LHCN-M2 (cell line): ENCODE data around the gene ALS2. TPM values are rescaled to one million over a fixed set of nuclear protein-coding genes. Genes with fewer than 3 reads are reported as not detected.
"Not testable (repeated sequence)": the region's sequence is repeated elsewhere in the genome, so short reads cannot be mapped to it uniquely, and the experiment has no call there.

ENCODE experiments used
- DNase-seq: peaks from one replicate; pipeline ENCODE4 v3.0.0-alpha.2; 2012; ENCODE audit warnings: low read depth
- polyA plus RNA-seq: library from polyadenylated mRNA; unstranded; fragments of >200 nt; gene quantifications from one replicate; pipeline ENCODE4 v1.2.1, GENCODE V29; 2012; ENCODE audit warnings: missing spikeins
- total RNA-seq: library from RNA; depleted of rRNA; stranded (reverse); fragments of >200 nt; gene quantifications from 2 replicates; pipeline ENCODE4 v1.2.3, GENCODE V29; 2014; rRNA removed

The ALS2 gene
- 24.0 and 25.8 TPM in 2 replicates for total RNA-seq
- polyA plus RNA-seq, result 14.0 TPM

GRCh38 chr2:201780674-201781493 is at the start of gene ALS2:
TSS of gene ALS2 (minus strand) at chr2:201780933. CDS start at chr2:201768885, 12,048 bp downstream.
- DNase-seq, result peak; percentile 100

- no peak for DNase-seq
These were observed 47.5 kb upstream of the ALS2 start for GRCh38 chr2:201828220-201828619.

- DNase-seq, result peak; percentile 40
These were observed 46.9 kb upstream of the ALS2 start for GRCh38 chr2:201827621-201828020.

- DNase-seq, result no peak
These were observed 43.5 kb upstream of the ALS2 start for GRCh38 chr2:201824212-201824611.

GRCh38 chr2:201821080-201821479 is 40.3 kb upstream of the ALS2 start:
- no peak for DNase-seq

- no peak for DNase-seq
These were observed 39.8 kb upstream of the ALS2 start for GRCh38 chr2:201820383-201821007.

- no peak for DNase-seq
These were observed 36.2 kb upstream of the ALS2 start for GRCh38 chr2:201816657-201817575.

- no peak for DNase-seq
These were observed 33.4 kb upstream of the ALS2 start for GRCh38 chr2:201813996-201814760.

- not testable (repeated sequence) for DNase-seq
These were observed 29.9 kb upstream of the ALS2 start for GRCh38 chr2:201810604-201811003.

GRCh38 chr2:201809633-201810032 is 28.9 kb upstream of the ALS2 start:
- DNase-seq, result no peak

- no peak for DNase-seq
These were observed 27.3 kb upstream of the ALS2 start for GRCh38 chr2:201808027-201808426.

GRCh38 chr2:201807452-201807999 is 26.8 kb upstream of the ALS2 start:
- peak; percentile 95 for DNase-seq

- DNase-seq, result peak; percentile 97
These were observed 25.9 kb upstream of the ALS2 start, which contains the start of gene CDK15 for GRCh38 chr2:201806442-201807170. TSS of gene CDK15 (plus strand) at chr2:201806537. CDS start at chr2:201806665, 128 bp downstream.

- peak; percentile 67 for DNase-seq
These were observed 18.2 kb upstream of the ALS2 start for GRCh38 chr2:201798914-201799285.

GRCh38 chr2:201798252-201798913 is 17.6 kb upstream of the ALS2 start:
- peak; percentile 95 for DNase-seq

- peak; percentile 76 for DNase-seq
These were observed 16.6 kb upstream of the ALS2 start for GRCh38 chr2:201797175-201797840.

- peak; percentile 47 for DNase-seq
These were observed 15.7 kb upstream of the ALS2 start for GRCh38 chr2:201796478-201796865.

GRCh38 chr2:201795607-201796477 is 15.1 kb upstream of the ALS2 start:
- peak; percentile 69 for DNase-seq
